K562 (cell line): ENCODE results near the gene AFF3. TPM values are rescaled to one million over a fixed set of nuclear protein-coding genes. Genes with fewer than 3 reads are reported as not detected.

ENCODE experiments used
- CEBPG ChIP-seq, 3 experiments: fragments of 200-800 bp in 1 of 3; sonication (Bioruptor generic) in 1 of 3; sonication (generic) in 1 of 3; formaldehyde crosslinking in 1 of 3; IDR thresholded peaks in 2 of 3; conservative IDR thresholded peaks in 1 of 3; 2 replicates each; pipeline versions ENCODE4 v1.6.1 to v1.8.0; 2016 to 2022; ENCODE audit warnings: missing compliant biosample characterization in 2 of 3, missing genetic modification characterization in 2 of 3, mild to moderate bottlenecking in 1 of 3, missing genetic modification reagents in 1 of 3
- CTBP1 ChIP-seq: fragments of 450-650 bp; IDR thresholded peaks from 2 replicates; pipeline ENCODE4 v1.6.1; 2016; ENCODE audit warnings: borderline replicate concordance
- GATA2 ChIP-seq: sonication (generic); formaldehyde crosslinking; IDR thresholded peaks from 2 replicates; pipeline ENCODE4 v1.4.0; 2020; ENCODE audit warnings: mild to moderate bottlenecking, missing genetic modification reagents
- TAL1 ChIP-seq: fragments of 450-650 bp; IDR thresholded peaks from 2 replicates; pipeline ENCODE4 v1.6.1; 2016; ENCODE audit warnings: mild to moderate bottlenecking
- ZNF224 ChIP-seq: sonication (generic); formaldehyde crosslinking; IDR thresholded peaks from 2 replicates; pipeline ENCODE4 v1.8.0; 2022; ENCODE audit warnings: mild to moderate bottlenecking, missing genetic modification reagents
- ZNF639 ChIP-seq, 2 experiments: fragments of 200-800 bp in 1 of 2; sonication (Bioruptor generic) in 1 of 2; sonication (generic) in 1 of 2; formaldehyde crosslinking in 1 of 2; IDR thresholded peaks in 1 of 2; conservative IDR thresholded peaks in 1 of 2; 2 replicates each; pipeline versions ENCODE4 v1.5.0 to v1.6.1; 2016 to 2020; ENCODE audit warnings: missing compliant biosample characterization in 1 of 2, missing genetic modification characterization in 1 of 2, missing genetic modification reagents in 1 of 2
- ZNF77 ChIP-seq: fragments of 250-450 bp; sonication (Bioruptor Pico); IDR thresholded peaks from 2 replicates; pipeline ENCODE4 v1.5.0; 2020
- polyA plus RNA-seq, 8 experiments: library from polyadenylated mRNA; depleted of rRNA in 4 of 8; stranded (reverse) in 5 of 8; unstranded in 3 of 8; fragments of >200 nt; fragmentation: Nextera tagmentation in 2 of 8; fragmentation: Illumina TruSeq in 1 of 8; extraction: Ambion mirVana in 2 of 8; extraction: Trizol in 1 of 8; gene quantifications; 2 replicates each; pipeline versions ENCODE4 v1.2.1 to v1.2.3, GENCODE V29; 2011 to 2014; ENCODE audit warnings: inconsistent platforms in 1 of 8, missing spikeins in 1 of 8
- total RNA-seq, 7 experiments: library from RNA; depleted of rRNA in 6 of 7; stranded (reverse); fragments of >200 nt in 6 of 7; fragmentation: Illumina TruSeq in 2 of 7; extraction: Trizol in 2 of 7; gene quantifications; 2 replicates each; pipeline versions ENCODE4 v1.2.1 to v1.2.3, GENCODE V29; 2011 to 2021; ENCODE audit warnings: low replicate concordance in 1 of 7
- TF ChIP-seq, protein P1 (sequence below): fragments of 450-650 bp; IDR thresholded peaks from 2 replicates; pipeline ENCODE4 v1.6.1; 2017; ENCODE audit warnings: antibody characterized with exemption, mild to moderate bottlenecking
- TF ChIP-seq, protein P2 (sequence below): fragments of 250-450 bp; sonication (Bioruptor Pico); IDR thresholded peaks from 2 replicates; pipeline ENCODE4 v1.4.0; 2020
- TF ChIP-seq, protein P3 (sequence below): sonication (generic); formaldehyde crosslinking; IDR thresholded peaks from 2 replicates; pipeline ENCODE4 v1.5.0; 2020; ENCODE audit warnings: missing genetic modification reagents
- TF ChIP-seq, protein P4 (sequence below): fragments of 450-650 bp; IDR thresholded peaks from 2 replicates; pipeline ENCODE4 v1.6.1; 2016

AFF3 gene
- total and polyA plus RNA-seq, 9 of the 15 experiments (the other 6 are each of a cell fraction or from before 2014, with no cell fraction given): 0.02 to 0.11 TPM; not detected in 7

DNA sequence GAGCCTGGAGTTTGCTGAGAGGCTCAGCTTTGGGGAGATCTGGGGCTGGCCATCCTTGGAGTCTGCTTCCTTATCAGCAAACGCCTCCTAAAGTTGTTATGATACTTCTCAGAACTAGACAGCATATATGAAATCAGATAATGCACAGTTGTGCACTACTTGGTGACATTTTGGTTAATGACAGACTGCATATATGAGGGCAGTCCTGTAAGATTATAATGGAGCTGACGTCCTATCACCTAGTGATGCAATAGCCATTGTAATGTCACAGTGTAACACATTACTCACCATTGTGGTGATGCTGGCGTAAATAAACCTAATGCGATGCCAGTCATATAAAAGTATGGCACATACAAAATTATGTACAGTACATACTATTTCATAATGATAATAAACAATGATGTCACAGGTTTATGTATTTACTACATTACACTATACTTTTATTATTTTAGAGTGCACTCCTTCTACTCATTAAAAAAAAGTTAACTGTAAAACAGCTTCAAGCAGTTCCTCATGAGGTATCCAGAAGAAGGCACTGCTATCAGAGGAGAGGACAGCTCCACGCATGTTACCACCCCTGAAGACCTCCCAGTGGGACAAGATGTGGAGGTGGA is 354.5 kb downstream of the AFF3 start (continued):
- TF ChIP-seq, protein P1, sequence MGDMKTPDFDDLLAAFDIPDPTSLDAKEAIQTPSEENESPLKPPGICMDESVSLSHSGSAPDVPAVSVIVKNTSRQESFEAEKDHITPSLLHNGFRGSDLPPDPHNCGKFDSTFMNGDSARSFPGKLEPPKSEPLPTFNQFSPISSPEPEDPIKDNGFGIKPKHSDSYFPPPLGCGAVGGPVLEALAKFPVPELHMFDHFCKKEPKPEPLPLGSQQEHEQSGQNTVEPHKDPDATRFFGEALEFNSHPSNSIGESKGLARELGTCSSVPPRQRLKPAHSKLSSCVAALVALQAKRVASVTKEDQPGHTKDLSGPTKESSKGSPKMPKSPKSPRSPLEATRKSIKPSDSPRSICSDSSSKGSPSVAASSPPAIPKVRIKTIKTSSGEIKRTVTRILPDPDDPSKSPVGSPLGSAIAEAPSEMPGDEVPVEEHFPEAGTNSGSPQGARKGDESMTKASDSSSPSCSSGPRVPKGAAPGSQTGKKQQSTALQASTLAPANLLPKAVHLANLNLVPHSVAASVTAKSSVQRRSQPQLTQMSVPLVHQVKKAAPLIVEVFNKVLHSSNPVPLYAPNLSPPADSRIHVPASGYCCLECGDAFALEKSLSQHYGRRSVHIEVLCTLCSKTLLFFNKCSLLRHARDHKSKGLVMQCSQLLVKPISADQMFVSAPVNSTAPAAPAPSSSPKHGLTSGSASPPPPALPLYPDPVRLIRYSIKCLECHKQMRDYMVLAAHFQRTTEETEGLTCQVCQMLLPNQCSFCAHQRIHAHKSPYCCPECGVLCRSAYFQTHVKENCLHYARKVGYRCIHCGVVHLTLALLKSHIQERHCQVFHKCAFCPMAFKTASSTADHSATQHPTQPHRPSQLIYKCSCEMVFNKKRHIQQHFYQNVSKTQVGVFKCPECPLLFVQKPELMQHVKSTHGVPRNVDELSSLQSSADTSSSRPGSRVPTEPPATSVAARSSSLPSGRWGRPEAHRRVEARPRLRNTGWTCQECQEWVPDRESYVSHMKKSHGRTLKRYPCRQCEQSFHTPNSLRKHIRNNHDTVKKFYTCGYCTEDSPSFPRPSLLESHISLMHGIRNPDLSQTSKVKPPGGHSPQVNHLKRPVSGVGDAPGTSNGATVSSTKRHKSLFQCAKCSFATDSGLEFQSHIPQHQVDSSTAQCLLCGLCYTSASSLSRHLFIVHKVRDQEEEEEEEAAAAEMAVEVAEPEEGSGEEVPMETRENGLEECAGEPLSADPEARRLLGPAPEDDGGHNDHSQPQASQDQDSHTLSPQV: no peak
- TF ChIP-seq ZNF77 (CRISPR knock-in tag) (no peak), ZNF224 (CRISPR knock-in tag) (no peak), CTBP1 (peak; percentile 42; the same call in 1 of the 2 replicates), ZNF639 (CRISPR knock-in tag; conservative IDR thresholded peaks at IDR 0.05 in 1 of 2, IDR thresholded peaks at IDR 0.05 in 1 of 2) (no peak), TAL1 (peak; percentile 25; the same call in 1 of the 2 replicates), GATA2 (0 out of 2 replicates have a peak, but pooled peaks have one; percentile 11), CEBPG (CRISPR knock-in tag; IDR thresholded peaks at IDR 0.05) (peak; percentile 83), CEBPG (tag; conservative IDR thresholded peaks at IDR 0.05 in 1 of 2, IDR thresholded peaks at IDR 0.05 in 1 of 2) (peak; percentile 96 to 97)
- TF ChIP-seq, protein P2, sequence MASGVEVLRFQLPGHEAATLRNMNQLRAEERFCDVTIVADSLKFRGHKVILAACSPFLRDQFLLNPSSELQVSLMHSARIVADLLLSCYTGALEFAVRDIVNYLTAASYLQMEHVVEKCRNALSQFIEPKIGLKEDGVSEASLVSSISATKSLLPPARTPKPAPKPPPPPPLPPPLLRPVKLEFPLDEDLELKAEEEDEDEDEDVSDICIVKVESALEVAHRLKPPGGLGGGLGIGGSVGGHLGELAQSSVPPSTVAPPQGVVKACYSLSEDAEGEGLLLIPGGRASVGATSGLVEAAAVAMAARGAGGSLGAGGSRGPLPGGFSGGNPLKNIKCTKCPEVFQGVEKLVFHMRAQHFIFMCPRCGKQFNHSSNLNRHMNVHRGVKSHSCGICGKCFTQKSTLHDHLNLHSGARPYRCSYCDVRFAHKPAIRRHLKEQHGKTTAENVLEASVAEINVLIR (CRISPR knock-in tag): peak; percentile 73
- TF ChIP-seq, protein P3, sequence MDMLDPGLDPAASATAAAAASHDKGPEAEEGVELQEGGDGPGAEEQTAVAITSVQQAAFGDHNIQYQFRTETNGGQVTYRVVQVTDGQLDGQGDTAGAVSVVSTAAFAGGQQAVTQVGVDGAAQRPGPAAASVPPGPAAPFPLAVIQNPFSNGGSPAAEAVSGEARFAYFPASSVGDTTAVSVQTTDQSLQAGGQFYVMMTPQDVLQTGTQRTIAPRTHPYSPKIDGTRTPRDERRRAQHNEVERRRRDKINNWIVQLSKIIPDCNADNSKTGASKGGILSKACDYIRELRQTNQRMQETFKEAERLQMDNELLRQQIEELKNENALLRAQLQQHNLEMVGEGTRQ (CRISPR knock-in tag): no peak
- TF ChIP-seq, protein P4, sequence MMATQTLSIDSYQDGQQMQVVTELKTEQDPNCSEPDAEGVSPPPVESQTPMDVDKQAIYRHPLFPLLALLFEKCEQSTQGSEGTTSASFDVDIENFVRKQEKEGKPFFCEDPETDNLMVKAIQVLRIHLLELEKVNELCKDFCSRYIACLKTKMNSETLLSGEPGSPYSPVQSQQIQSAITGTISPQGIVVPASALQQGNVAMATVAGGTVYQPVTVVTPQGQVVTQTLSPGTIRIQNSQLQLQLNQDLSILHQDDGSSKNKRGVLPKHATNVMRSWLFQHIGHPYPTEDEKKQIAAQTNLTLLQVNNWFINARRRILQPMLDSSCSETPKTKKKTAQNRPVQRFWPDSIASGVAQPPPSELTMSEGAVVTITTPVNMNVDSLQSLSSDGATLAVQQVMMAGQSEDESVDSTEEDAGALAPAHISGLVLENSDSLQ: peak; percentile 72
